ENCODE results near the gene CLASP1.
"Not testable (repeated sequence)": the region's sequence is repeated elsewhere in the genome, so short reads cannot be mapped to it uniquely, and the experiment has no call there.

CLASP1 gene

GRCh38 chr2:121611730-121612705 lies 37.2 kb downstream of the CLASP1 start:
- Histone ChIP-seq H3K27ac (no peak overlapping the region), H3K27me3 (no peaks in the 10 kb centered on the region), H3K4me3 (no peak overlapping the region), H3K4me1 (peaks cover 0 to 14% (median 5%) of the 10 kb centered on the region in 4 donors), H3K9me3 (no peaks in the 10 kb centered on the region), H3K36me3 (peaks cover 0 to 8% (median 5%) of the 10 kb centered on the region in 3 donors)
- no peak for DNase-seq
- intact Hi-C loops (cut with DNase I; ENCODE audit: low total_unique reads) = no loop called here
- TF ChIP-seq, protein P1, sequence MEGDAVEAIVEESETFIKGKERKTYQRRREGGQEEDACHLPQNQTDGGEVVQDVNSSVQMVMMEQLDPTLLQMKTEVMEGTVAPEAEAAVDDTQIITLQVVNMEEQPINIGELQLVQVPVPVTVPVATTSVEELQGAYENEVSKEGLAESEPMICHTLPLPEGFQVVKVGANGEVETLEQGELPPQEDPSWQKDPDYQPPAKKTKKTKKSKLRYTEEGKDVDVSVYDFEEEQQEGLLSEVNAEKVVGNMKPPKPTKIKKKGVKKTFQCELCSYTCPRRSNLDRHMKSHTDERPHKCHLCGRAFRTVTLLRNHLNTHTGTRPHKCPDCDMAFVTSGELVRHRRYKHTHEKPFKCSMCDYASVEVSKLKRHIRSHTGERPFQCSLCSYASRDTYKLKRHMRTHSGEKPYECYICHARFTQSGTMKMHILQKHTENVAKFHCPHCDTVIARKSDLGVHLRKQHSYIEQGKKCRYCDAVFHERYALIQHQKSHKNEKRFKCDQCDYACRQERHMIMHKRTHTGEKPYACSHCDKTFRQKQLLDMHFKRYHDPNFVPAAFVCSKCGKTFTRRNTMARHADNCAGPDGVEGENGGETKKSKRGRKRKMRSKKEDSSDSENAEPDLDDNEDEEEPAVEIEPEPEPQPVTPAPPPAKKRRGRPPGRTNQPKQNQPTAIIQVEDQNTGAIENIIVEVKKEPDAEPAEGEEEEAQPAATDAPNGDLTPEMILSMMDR (IDR thresholded peaks at IDR 0.05) = no peak

DNA sequence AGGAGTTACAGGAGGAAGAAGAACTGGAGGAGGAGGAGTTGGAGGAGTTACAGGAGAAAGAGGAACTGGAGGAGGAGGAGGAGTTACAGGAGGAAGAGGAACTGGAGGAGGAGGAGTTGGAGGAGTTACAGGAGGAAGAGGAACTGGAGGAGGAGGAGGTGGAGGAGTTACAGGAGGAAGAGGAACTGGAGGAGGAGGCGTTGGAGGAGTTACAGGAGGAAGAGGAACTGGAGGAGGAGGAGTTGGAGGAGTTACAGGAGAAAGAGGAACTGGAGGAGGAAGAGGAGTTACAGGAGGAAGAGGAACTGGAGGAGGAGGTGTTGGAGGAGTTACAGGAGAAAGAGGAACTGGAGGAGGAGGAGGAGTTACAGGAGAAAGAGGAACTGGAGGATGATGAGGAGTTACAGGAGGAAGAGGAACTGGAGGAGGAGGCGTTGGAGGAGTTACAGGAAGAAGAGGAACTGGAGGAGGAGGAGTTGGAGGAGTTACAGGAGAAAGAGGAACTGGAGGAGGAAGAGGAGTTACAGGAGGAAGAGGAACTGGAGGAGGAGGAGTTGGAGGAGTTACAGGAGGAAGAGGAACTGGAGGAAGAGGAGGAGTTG lies 38.1 kb downstream of the CLASP1 start:
- H3K36me3 ChIP-seq; H3K9me3 ChIP-seq; DNase-seq; intact Hi-C loops (cut with DNase I; ENCODE audit: low total_unique reads); H3K4me3 ChIP-seq; H3K27ac ChIP-seq; H3K27me3 ChIP-seq: not testable (repeated sequence)
- peaks cover 0 to 11% (median 3%) of the 10 kb centered on the region in 4 donors for H3K4me1 ChIP-seq

GRCh38 chr2:121610487-121610874 lies 38.8 kb downstream of the CLASP1 start:
- not testable (repeated sequence) for DNase-seq

GRCh38 chr2:121608967-121609366 lies 40.3 kb downstream of the CLASP1 start:
- DNase-seq = no peak
- H3K27me3 ChIP-seq = no peaks in the 10 kb centered on the region
- intact Hi-C loops (cut with DNase I; ENCODE audit: low total_unique reads) = no loop called here
- no peak overlapping the region for H3K27ac ChIP-seq
- H3K36me3 ChIP-seq = peaks cover 5 to 16% (median 9%) of the 10 kb centered on the region in 3 donors
- TF ChIP-seq, protein P1 (IDR thresholded peaks at IDR 0.05) = no peak
- H3K9me3 ChIP-seq = no peaks in the 10 kb centered on the region
- H3K4me3 ChIP-seq = no peak overlapping the region
- H3K4me1 ChIP-seq = peaks cover 0 to 11% (median 3%) of the 10 kb centered on the region in 4 donors

More at GRCh38 chr2:121610487-121610874, 38.8 kb downstream of the CLASP1 start:
- H3K27me3 ChIP-seq; H3K27ac ChIP-seq; H3K4me3 ChIP-seq; H3K9me3 ChIP-seq; intact Hi-C loops (cut with DNase I; ENCODE audit: low total_unique reads): not testable (repeated sequence)
- Histone ChIP-seq H3K36me3 (peaks cover 0 to 12% (median 8%) of the 10 kb centered on the region in 3 donors), H3K4me1 (peaks cover 0 to 11% (median 3%) of the 10 kb centered on the region in 4 donors)

DNA sequence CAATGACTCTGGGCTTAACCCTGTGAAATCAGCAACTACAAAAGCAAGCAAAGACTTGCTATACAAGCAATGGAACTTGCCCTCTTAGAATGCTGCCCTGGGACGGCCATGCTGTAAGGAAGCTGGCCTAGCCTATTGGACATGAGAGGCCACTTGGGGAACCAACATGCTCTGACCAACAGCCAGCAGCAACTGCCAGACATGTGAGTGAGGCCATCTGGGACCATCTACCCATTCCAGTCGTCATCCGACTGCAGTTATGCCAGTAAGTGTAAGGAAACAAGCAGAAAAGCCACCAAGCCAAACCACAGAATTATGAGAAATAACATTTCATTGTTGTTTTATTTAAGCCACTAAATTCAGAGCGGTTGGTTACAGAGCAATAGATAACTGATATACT lies 40.9 kb downstream of the CLASP1 start:
- no peak for DNase-seq
- TF ChIP-seq, protein P1 (IDR thresholded peaks at IDR 0.05) = no peak
- H3K4me3 ChIP-seq = no peak overlapping the region
- intact Hi-C loops (cut with DNase I; ENCODE audit: low total_unique reads) = no loop called here
- H3K36me3 ChIP-seq = peaks cover 5 to 16% (median 9%) of the 10 kb centered on the region in 3 donors
- no peak overlapping the region for H3K27ac ChIP-seq
- peaks cover 0 to 11% (median 3%) of the 10 kb centered on the region in 4 donors for H3K4me1 ChIP-seq
- no peaks in the 10 kb centered on the region for H3K9me3 ChIP-seq
- H3K27me3 ChIP-seq = no peaks in the 10 kb centered on the region

DNA sequence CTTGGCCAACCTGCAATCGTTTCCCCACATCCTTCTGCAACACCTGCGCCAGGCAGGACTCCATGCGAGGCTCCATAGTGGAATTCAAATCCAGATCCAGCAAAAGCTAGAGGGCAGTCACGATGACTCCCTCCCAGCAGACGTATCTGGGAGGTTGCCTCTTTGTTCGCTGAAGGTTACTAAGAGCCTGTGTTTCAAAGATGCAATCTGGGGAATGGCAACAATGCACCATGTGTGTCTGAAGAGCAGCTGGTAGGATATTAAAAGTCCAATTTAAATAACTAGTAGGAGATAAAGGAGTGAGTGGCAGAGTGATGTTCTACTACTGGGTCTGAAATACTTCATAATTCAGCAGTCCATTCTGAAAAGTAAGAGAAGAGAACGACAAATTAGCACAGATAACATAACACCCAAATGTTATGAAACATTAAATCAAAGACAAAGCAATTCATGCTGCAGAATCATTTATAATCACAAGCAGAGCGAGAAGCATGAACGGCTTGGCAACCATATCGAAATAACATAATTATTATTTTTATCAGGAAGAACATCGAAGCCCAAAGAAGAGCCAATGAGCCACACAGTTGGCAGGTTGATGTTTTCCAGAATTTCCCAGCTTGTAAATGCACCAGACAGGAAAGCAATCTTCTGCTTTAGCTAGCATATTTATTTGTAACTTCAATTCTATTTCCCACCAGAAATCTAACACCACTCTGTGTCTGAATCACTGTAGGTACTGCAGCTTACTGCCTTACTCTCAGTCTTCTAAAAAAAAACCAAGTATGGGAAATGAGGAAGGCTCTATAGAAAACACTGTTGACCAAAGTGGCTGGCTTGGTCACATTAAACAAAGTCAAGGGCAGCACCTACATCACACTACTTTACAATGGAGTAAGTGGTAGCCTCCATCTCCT lies 43.2 kb downstream of the CLASP1 start:
- intact Hi-C loops (cut with DNase I; ENCODE audit: low total_unique reads) = no loop called here
- Histone ChIP-seq H3K36me3 (peaks cover 5 to 16% (median 9%) of the 10 kb centered on the region in 3 donors), H3K9me3 (no peaks in the 10 kb centered on the region), H3K27ac (no peak overlapping the region), H3K4me1 (peaks cover 0 to 11% (median 3%) of the 10 kb centered on the region in 4 donors), H3K27me3 (no peaks in the 10 kb centered on the region), H3K4me3 (no peak overlapping the region)
- TF ChIP-seq, protein P1 (IDR thresholded peaks at IDR 0.05) = no peak
- no peak for DNase-seq
